ENCODE measurements around the gene ST7L.

Gene ST7L

DNA sequence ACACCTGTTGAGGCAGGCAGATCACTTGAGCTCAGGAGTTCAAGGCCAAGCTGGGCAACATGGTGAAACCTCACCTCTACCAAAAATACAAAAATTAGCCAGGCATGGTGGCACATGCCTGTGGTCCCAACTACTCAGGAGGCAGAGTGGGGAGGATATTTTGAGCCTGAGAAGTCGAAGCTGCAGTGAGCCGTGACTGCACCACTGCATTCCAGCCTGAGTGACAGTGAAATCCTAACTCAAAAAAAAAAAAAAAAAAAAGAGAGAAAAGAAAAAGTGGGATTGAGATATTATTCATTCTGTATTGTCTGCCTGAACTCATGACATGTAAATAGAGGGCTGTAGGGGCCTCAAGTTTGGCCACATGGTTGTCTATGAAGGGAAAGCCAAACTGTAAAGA, 72.9 kb downstream of the ST7L start:
- DNase-seq (ENCODE audit: low read depth in 2 of 2) = no peak

DNA sequence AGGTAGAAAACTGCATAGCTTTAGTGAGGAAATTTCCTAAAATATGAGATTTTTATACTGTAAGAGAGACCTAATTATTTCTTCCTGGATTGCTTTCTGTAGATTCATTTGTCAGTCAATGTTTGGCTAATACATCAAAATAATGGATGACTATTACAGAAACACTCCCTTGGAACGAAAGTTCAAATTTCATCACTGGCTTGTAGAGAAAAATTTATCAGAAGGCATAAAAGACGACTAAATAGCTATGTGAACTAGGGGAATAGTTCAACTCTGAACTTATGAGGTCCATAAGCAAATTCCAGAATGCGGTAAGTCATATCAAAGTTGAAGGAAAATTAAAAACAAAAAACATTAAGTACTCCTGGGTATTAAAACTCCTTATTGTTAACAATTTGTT, 74.2 kb downstream of the ST7L start:
- no peak for DNase-seq (ENCODE audit: low read depth in 2 of 2)

DNA sequence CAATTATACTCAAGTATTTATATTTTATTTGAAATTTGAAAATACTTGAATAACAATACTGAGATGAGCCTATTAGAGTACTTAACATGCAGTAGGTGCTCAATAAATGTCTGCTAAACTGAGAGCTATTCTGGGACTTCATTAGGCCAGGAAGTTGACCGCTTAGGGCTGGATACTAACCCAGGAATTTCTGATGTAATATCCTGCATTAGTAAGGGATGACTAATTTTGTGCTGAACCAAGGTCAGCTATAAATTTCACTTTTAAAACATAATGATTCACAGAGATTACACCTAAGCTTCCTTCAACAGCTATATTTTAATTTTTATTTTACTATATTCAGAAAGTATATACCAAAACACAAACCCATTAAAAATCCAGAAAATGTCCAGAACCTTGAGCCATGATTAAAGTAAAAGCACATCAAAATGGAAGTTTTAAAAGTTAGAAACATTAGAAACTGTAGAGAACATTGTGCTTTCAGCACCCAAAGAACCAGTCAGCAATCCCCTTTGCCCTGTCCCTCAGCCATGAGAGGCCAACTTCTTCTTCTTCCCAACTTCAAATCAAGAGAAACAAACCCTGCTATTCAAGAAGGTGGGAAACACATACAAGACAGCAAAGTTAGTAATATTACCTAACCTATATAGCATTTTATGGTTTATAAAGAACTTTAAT, 74.8 kb downstream of the ST7L start:
- DNase-seq (ENCODE audit: low read depth in 2 of 2) = no peak

DNA sequence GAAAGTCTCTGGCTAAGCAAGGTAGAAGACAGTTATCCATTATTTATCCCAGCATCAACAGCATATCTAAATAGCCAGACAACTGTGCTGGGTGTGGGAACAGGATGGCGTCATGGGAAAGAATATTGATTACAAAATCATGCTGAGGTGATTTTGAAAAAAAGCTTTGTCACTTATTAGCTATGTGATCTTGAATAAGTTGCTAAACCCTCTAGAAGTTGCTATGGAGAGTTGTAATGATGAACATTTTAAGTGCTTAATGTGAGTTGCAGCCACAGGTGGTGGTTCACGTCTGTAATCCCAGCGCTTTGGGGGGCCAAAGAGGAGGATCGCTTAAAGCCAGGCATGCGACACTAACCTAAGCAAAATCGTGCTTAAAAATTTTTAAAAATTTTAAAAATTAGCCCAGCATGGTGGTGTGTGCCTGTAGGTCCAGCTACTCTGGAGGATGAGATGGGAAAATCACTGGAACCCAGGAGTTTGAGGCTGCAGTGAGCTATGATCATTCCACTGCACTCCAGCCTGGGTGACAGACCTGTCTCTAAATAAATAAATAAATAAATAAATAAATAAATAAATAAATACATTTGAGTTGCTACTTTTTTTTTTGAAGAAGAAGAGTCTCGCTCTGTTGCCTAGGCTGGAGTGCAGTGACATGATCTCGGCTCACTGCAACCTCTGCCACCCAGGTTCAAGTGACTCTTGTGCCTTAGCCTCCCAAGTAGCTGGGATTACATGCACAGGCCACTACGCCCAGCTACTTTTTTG, 76.6 kb downstream of the ST7L start:
- no peak for DNase-seq (ENCODE audit: low read depth in 2 of 2)

DNA sequence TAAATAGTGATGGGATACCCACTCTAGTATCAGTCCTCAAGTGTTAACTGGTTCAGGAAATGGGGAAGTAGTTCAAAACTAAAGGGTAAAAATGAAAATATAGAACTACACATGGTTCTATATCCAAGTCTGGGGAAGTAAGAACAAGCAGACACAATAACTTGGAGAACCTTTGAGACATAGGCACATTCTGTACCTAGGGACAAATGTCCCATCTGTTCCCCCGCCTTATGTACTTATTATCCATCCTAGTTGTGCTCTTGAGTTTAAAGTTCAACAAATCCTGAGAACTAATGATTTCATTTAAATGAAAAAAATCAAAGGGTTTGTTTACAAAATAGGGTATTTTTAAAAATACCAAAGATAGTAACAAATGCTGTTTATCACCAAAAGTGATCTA, 77.6 kb downstream of the ST7L start:
- no peak for DNase-seq (ENCODE audit: low read depth in 2 of 2)

DNA sequence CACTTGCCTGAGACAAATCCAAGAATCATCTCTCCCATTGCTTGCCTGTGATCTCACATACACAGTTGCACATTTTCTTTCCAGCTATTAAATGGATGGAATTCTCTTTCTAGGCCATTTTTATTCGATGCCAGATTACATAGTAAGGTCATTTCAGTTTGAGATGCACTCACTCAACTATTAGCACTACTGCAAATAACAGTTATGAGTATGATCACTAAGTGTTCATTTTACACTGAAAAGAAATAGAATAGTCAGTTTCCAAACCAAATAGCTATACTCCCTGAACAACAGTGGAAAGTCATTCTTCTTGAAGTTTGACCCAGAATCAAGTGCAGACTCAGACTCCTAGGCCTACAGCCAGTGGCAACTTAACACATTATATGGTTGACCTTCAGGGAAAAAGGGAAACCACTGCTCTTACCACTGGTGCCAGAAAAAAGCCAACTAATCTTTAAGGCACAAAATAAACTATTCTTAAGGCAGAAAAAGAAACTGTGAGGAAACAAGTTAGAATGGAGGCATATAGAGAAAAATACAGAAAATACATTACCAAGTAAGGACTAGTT, 78.6 kb downstream of the ST7L start:
- no peak for DNase-seq (ENCODE audit: low read depth in 2 of 2)

DNA sequence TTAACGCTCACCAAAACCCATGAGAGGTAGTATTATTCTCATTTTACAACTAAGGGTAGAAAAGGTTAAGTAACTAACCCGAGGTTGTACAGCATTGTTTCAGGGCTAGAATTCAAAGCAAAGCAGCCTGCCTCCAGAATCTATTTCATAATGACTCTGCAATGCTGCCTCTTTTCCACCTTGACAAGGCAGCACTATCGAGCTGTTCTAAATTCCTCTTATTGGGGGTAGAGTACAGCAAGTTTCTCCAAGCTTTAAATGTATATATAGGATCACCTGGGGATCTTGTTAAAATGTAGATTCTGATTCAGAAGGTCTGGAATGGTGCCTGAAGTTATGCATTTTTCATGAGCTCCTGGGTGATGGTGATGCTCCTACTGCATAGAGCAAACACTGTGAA, 80.1 kb downstream of the ST7L start:
- DNase-seq (ENCODE audit: low read depth in 2 of 2) = no peak

DNA sequence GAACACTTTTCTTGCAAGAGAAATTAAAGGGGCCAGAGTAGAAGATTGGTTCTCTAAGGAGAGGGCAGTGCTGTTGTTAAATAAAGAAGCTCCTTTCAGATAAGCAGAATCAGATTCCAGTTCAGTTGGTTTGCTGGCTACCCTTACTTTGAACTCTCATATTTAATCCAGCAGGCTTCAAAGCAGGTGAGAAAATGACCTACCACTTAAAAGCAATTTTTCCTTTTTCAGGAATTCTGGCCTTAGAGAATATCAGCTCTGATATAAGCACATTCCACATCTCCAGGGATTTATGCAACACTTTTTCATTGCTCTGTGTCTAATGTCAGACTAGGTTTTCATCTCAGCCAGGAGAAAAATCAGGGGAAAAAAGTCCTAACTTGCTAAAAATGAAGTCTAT, 81.5 kb downstream of the ST7L start:
- DNase-seq (ENCODE audit: low read depth in 2 of 2) = no peak

DNA sequence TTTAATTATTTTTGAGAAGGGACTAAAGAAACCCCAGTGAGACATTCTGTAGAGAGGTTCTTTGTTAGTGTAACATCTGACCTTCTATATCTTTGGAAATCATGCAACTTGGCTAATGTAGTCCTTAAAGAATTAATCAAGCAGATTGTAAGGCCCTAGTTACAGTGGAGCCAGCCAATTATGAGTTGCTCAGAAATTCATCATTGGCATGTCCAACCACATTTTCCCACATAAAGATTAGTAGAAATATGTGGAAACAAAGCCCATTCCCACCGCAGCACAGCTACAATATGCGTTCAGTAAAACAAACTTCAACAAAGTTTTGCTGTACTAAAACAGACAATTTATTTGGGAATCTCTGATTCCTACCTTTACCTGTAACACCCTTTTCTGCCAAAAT, 82.4 kb downstream of the ST7L start:
- no peak for DNase-seq (ENCODE audit: low read depth in 2 of 2)

DNA sequence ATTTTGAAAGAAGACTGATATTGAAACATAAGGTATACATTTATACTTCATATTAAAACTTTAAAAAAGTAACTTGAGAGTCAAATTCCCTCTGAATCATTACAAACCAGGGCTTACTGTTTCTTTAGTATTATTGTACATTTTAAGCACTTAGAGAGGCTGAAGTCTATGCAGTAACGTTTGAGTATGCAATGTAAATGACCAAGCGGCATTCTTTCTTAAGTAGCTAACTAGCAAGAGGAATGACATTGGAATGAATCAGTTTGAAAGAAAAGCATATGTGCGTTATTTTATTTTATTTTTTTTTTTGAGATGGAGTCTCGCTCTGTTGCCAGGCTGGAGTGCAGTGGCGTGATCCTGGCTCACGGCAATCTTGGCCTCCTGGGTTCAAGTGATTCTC, 85.9 kb downstream of the ST7L start:
- DNase-seq (ENCODE audit: low read depth in 2 of 2) = no peak

DNA sequence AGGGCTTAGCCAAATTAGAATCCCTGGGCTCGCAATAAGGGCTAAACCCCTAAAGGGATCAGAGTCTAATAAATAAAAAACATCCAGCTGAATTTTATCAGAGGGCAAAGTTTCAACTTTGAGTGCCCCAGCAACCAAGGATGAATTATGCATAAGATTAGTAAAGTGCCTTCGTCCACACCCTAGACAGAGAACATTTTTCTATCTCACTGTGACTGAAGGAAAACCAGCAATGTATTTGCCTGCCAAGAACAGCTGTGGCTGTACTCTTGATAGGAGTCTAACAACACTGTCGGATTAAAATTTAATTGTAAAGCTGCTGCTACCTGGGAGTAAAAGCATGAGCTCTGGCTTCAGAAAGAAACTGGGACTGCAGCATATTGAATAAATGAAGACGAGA, 86.9 kb downstream of the ST7L start:
- DNase-seq (ENCODE audit: low read depth in 2 of 2) = no peak

DNA sequence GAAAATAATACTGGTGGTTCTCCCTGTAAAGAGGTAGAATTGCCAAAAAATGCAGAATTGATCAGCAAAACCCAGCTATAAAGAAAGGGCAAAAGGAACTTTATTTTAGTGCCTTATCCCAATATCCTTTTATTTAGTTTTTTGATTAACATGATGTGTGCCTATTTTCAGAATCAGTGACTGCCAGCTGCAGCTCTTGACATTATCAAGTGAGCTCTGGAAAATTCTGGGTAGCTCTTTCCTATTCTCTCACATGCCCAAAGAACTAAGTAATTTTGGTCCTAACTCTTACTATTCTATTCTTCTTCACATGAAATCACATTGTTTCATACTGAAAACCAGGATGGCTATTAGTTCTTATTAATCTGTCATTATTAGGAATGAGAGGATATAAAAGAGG, 88.1 kb downstream of the ST7L start:
- no peak for DNase-seq (ENCODE audit: low read depth in 2 of 2)

DNA sequence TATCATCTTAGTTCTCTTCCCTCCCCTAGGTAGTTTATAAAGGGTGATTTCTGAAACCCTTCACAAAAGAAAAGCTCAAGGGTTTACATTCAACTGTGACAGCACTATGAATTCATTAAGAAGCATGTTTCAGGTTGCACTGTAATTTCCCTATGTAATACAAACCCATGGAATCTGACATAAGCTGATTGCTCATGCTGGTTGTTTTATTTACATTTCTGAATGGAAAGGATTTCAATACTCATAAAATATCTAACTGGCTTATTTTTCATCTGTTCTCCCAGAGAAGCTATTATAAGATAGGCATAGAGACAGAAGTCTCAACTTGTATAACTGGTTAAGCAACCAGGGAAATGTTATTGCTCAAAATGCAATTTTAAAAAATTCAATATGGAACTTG, 89.6 kb downstream of the ST7L start:
- DNase-seq (ENCODE audit: low read depth in 2 of 2) = no peak

DNA sequence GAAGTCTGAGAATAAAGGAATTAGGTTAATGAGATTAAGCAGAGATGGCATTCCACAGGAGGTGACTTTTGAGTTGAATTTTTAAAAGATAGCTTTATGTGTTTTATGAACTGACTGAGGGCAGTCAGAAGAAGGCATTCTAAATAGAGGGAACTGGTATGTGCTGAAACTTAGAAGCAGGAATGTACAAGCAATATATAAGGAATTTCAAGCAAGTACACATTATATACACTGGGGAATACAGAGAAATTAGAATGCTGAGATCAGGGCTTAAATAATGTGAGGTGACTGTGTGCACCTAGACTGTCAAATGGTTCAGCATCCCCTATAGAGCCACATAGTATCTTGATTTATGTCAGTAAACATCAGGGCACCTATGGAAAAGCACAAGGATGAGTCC, 90.9 kb downstream of the ST7L start:
- DNase-seq (ENCODE audit: low read depth in 2 of 2) = no peak

DNA sequence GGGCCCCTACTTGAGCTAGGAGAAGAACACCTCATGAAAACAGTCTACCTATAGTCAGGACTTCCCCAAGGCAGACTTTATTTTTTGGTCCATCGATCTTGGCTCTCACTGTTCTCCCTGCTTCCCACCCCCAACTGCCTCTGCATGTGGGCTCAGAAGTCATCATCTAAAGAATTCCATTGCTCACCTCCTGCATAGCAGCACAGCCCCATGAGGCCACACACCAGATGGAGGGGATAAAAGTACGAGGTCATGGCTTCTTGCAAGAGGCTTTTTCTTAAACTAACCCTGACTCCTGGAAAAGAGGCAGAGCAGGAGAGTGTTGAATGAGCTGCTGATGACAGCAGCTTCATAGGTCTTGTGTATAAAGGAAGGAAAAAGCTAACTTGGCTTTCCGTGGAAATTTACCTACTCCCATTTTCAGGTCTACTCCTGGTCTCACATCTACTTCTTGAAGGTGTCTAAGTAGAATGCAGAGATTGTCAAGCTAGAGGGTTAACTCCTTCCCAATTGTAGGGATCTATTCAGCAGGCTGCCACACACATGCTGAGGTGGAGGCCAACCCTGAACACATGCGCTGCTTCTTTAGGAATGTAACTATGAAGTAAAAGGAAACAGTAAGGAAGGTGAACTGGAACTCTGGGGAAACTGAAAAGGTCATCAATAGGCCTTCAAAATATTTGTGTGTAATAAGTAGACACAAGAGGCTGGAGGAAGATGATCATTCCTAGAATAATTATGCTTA, 91.5 kb downstream of the ST7L start:
- DNase-seq (ENCODE audit: low read depth in 2 of 2) = no peak

DNA sequence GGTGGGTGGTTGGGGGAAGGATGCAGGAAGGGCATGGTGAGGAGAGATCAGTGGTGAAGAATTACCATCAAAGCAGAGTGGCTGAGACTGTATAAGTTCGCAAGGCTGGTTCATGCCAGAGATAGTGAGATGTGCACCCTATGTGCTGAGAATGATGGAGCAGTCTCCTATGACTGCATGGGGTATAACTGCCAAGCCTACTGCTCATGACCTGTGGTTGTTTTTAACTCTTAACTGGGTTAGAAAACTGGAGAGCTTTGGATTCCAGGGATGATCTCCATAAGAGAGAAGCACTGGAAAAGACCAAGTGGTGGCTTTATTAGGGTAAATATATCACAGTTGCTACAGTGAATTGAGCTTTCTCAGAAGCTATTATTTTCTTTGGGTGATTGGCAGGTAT, 94.0 kb downstream of the ST7L start:
- no peak for DNase-seq (ENCODE audit: low read depth in 2 of 2)

DNA sequence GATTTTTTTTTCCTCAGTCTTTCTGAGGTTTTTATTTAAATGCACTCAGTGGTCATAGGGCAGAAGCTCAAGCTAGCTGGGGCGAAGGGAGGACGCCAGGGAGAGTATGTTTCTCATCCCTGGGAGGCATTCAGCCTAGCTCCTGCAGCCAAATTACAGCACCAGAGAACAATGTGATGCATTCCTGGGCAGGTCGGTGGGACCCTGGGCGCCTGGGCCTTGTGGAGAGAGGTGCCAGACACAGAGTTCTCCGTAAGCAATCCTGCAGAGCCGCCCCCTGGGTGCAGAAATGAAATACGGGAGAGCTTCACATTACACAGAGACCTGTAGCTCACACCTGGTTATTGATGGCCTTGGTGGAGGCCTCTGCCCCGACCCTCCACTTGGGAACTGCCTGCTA, 94.7 kb downstream of the ST7L start:
- no peak for DNase-seq (ENCODE audit: low read depth in 2 of 2)

DNA sequence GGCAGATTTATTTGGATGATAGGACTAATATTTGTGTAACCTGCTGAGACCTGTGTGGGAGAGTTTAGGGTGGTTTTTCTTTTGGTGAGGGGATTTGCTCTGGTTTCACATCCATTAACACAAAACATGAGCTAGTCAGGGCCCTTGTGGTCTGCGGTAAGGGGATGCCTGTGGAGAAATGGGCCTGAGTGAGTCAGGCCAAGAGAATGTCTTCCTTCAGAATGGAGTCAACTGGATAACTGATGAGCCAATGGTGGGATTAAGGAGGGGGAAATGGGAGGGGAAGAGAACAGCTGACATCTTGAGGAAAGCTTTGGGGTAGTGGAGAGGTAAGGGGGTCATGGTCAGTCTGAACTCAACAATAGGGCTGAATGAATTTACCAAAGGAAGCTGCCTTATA, 96.3 kb downstream of the ST7L start:
- no peak for DNase-seq (ENCODE audit: low read depth in 2 of 2)

DNA sequence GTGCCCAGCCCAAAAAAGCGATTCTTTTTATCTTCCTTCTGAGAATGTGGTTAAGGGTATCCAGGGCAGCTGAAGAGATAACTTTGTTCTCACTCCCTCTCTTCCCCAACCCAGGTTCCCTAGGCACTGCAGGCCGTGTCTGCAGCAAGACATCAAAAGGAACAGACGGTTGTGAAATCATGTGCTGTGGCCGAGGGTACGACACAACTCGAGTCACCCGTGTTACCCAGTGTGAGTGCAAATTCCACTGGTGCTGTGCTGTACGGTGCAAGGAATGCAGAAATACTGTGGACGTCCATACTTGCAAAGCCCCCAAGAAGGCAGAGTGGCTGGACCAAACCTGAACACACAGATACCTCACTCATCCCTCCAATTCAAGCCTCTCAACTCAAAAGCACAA, 98.8 kb downstream of the ST7L start:
- DNase-seq (ENCODE audit: low read depth in 2 of 2) = no peak

DNA sequence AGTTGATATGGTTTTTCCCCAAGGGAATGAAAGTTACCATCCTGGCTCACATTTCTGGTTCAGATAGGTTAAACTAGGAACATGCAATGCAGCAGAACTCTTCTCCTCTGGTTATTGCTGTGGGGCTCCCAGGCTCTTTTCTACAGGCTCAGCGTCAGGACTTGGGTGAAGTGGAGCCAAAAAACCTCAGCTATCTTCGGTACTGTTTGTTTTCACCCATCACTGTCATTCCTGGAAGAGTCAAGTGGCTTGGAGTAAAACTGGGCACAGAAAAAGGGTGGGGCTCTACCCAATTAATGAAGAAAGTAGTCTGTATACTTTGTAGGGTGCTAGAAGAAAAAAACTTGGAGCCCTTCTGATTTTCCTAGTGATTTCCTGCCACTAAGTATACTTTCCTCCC, 100.8 kb downstream of the ST7L start:
- DNase-seq (ENCODE audit: low read depth in 2 of 2) = no peak

DNA sequence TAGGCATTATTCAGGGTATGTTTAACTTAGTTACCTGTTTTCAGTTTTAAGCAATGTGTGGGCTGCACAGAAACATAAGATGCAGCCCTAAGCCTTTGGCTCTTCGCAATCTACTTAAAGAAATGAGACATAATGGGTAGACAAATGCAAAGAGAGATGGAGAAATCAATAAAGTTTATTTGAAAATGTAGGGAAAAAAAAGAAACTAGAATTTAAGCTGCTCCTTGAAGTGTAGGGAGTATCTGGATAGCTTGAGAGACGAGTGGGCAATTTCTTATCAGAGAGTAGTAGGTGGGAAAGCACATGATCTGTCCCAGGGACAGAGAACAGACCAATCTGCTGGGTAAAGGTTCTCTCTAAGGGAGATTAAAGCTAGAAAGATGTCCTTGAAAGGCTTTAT, 101.3 kb downstream of the ST7L start:
- DNase-seq (ENCODE audit: low read depth in 2 of 2) = no peak

DNA sequence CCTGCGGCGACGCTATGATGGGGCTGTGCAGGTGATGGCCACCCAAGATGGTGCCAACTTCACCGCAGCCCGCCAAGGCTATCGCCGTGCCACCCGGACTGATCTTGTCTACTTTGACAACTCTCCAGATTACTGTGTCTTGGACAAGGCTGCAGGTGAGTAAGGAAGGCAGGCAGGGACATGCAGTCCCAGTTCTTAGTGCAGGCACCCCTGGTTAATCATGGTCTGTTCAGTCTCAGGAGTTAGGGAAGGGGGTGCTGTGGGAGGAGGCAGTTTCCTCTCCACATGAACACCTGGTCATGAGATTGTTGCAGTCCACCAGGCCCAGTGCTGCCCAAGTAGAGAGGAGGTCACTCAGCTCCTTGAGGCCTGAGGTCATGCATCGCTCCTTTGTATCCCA, 101.7 kb downstream of the ST7L start:
- DNase-seq (ENCODE audit: low read depth in 2 of 2) = no peak

DNA sequence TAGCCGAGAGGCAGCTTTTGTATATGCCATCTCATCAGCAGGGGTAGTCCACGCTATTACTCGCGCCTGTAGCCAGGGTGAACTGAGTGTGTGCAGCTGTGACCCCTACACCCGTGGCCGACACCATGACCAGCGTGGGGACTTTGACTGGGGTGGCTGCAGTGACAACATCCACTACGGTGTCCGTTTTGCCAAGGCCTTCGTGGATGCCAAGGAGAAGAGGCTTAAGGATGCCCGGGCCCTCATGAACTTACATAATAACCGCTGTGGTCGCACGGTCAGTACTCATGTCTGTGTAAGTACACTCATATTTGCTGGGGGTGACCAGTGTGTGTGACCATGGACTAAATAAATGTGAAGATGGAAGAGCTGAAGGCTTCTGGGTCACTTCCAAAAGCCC, 102.8 kb downstream of the ST7L start:
- DNase-seq (ENCODE audit: low read depth in 2 of 2) = no peak

All from stimulated activated CD4-positive, alpha-beta T cell treated with anti-CD3 and anti-CD28 coated beads, Interleukin-1b, Interleukin-23, amount 100 ng/mL, for 1 hour (primary cell).